Activated CD4-positive, alpha-beta T cell treated with anti-CD3 and anti-CD28 coated beads, Interleukin-2, amount 50 U/mL, for 4 hours (primary cell): ENCODE measurements around the gene HOXC10.

Experiments
- DNase-seq, 2 experiments: peaks; one replicate each; pipeline ENCODE4 v3.0.0-alpha.2; 2020

HOXC10 gene

GRCh38 chr12:54017027-54017788 is 32.3 kb downstream of the HOXC10 start:
- DNase-seq = no peak

GRCh38 chr12:54017878-54018467 is 33.0 kb downstream of the HOXC10 start:
- DNase-seq = peak; percentile 53 to 58

GRCh38 chr12:54018468-54018984 is 33.6 kb downstream of the HOXC10 start:
- no peak for DNase-seq

GRCh38 chr12:54019091-54019811 is 34.3 kb downstream of the HOXC10 start:
- no peak for DNase-seq

- no peak for DNase-seq
Observed at GRCh38 chr12:54019924-54020590, 35.1 kb downstream of the HOXC10 start.

GRCh38 chr12:54020591-54021405 is 35.9 kb downstream of the HOXC10 start:
- no peak for DNase-seq

GRCh38 chr12:54021432-54022013 is 36.6 kb downstream of the HOXC10 start:
- no peak for DNase-seq

- DNase-seq = no peak
Observed at GRCh38 chr12:54022960-54023884, 38.3 kb downstream of the HOXC10 start.

- no peak for DNase-seq
Observed at GRCh38 chr12:54024127-54024526, 39.2 kb downstream of the HOXC10 start.

GRCh38 chr12:54024581-54025305 is 39.8 kb downstream of the HOXC10 start:
- no peak for DNase-seq

GRCh38 chr12:54025499-54026405 is 40.8 kb downstream of the HOXC10 start:
- DNase-seq = no peak

- no peak for DNase-seq
Observed at GRCh38 chr12:54026640-54027441, 41.9 kb downstream of the HOXC10 start.

- no peak for DNase-seq
Observed at GRCh38 chr12:54027442-54027786, 42.5 kb downstream of the HOXC10 start.

GRCh38 chr12:54028314-54029201 is 43.6 kb downstream of the HOXC10 start, which contains the start of gene HOXC6:
Gene HOXC6 (plus strand): TSS chr12:54028440. CDS start chr12:54028522, 82 bp downstream.
- DNase-seq = no peak

- no peak for DNase-seq
Observed at GRCh38 chr12:54029529-54030441, 44.8 kb downstream of the HOXC10 start.

- DNase-seq = no peak
Observed at GRCh38 chr12:54030442-54030801, 45.5 kb downstream of the HOXC10 start.
